Measurements from ENCODE around the gene PARD3B. TPM values are rescaled to one million over a fixed set of nuclear protein-coding genes. Genes with fewer than 3 reads are reported as not detected.

PARD3B gene
- total RNA-seq, 2 donors from 2014 or later: 14.7 to 25.0 TPM

DNA sequence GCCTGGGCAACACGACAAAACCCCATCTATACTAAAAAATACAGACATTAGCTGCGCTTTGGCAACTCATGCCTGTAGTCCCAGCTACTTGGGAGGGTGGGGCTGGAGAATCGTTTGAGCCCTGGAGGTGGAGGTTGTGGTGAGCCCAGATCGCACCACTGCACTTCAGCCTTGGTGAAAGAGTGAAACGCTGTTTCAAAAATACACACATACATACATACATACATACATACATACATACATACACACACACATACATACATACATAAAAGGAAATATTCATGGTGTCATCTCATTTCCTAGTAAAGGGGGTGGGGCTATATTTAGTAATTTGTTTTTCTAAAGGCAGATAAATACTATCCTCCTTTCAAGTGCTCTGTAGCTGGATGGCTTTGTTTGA lies 205.1 kb downstream of the PARD3B start:
- Histone ChIP-seq H3K9me3 (no peaks in the 10 kb centered on the region), H3K4me3 (no peak overlapping the region), H3K4me1 (replicated peaks) (no peaks in the 10 kb centered on the region), H3K27ac (no peak overlapping the region), H3K36me3 (no peaks in the 10 kb centered on the region), H3K27me3 (replicated peaks; ENCODE audit: insufficient read depth) (no peaks in the 10 kb centered on the region)
- WGBS: 92% methylated on average over 5 of the region's 5 CpGs
- intact Hi-C loops (cut with DNase I): no loop called here
- no peak for DNase-seq (ENCODE audit: low spot score)
- TF ChIP-seq CTCF (IDR thresholded peaks at IDR 0.05) (no peak), POLR2A (IDR thresholded peaks at IDR 0.05) (no peak), POLR2AphosphoS5 (IDR thresholded peaks at IDR 0.05) (no peak)

- DNase-seq (ENCODE audit: low spot score): no peak
- no peak for TF ChIP-seq CTCF (IDR thresholded peaks at IDR 0.05)
- TF ChIP-seq POLR2A (IDR thresholded peaks at IDR 0.05): no peak
- no peak for TF ChIP-seq POLR2AphosphoS5 (IDR thresholded peaks at IDR 0.05)
- H3K9me3 ChIP-seq: no peaks in the 10 kb centered on the region
- no peaks in the 10 kb centered on the region for H3K27me3 ChIP-seq (replicated peaks; ENCODE audit: insufficient read depth)
- no peaks in the 10 kb centered on the region for H3K4me1 ChIP-seq (replicated peaks)
- H3K27ac ChIP-seq: no peak overlapping the region
- H3K4me3 ChIP-seq: no peak overlapping the region
- H3K36me3 ChIP-seq: no peaks in the 10 kb centered on the region
- intact Hi-C loops (cut with DNase I): no loop called here
Measured at GRCh38 chr2:204751472-204751871, 206.2 kb downstream of the PARD3B start.

DNA sequence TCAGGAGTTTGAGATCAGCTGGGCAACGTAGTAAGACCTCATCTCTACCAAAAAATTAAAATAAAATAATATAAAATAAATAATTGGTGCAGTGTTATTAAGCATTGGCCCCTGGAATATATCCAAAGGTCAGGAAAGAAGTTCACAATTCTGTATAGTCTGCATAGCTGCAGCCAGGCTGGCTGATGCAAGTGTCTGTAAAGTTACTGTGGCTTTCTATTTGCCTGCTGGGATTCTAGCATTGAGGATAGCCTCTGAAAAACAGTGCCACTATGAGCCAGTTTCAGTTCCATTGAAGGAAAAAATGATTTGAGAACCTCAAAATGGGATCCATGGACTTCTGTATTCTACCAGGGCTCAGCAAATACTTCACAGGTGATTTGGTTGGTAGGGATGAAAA lies 208.6 kb downstream of the PARD3B start:
- no peak overlapping the region for H3K4me3 ChIP-seq
- H3K27ac ChIP-seq: no peak overlapping the region
- H3K36me3 ChIP-seq: no peaks in the 10 kb centered on the region
- H3K4me1 ChIP-seq (replicated peaks): no peaks in the 10 kb centered on the region
- intact Hi-C loops (cut with DNase I): no loop called here
- DNase-seq (ENCODE audit: low spot score): no peak
- TF ChIP-seq POLR2A (IDR thresholded peaks at IDR 0.05) (no peak), CTCF (IDR thresholded peaks at IDR 0.05) (no peak), POLR2AphosphoS5 (IDR thresholded peaks at IDR 0.05) (no peak)
- H3K9me3 ChIP-seq: no peaks in the 10 kb centered on the region
- WGBS: 93% methylated on average over 1 of the region's 1 CpG
- no peaks in the 10 kb centered on the region for H3K27me3 ChIP-seq (replicated peaks; ENCODE audit: insufficient read depth)

DNA sequence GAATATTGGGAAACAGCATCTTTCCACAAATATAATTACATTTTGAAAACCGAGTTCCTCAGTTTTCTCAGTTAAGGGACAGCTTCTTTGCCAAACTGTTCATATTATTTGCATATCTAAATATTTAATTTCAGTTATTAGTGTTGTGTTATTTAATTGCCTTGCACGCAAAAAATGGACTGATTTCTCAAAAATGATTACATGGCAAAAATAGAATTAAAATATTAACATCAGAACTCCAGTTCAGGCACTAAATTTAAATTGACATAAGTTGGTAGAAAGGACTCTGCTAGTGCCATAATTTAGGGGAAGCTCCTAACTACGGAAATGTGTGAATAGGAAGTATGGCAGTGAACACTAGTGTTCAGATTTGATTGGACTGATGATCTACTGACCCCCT lies 209.6 kb downstream of the PARD3B start:
- Histone ChIP-seq H3K4me3 (no peak overlapping the region), H3K36me3 (no peaks in the 10 kb centered on the region), H3K9me3 (no peaks in the 10 kb centered on the region), H3K27ac (no peak overlapping the region), H3K27me3 (replicated peaks; ENCODE audit: insufficient read depth) (no peaks in the 10 kb centered on the region), H3K4me1 (replicated peaks) (no peaks in the 10 kb centered on the region)
- intact Hi-C loops (cut with DNase I): no loop called here
- 90% methylated on average over 3 of the region's 3 CpGs for WGBS
- DNase-seq (ENCODE audit: low spot score): no peak
- no peak for TF ChIP-seq POLR2AphosphoS5 (IDR thresholded peaks at IDR 0.05)
- TF ChIP-seq CTCF (IDR thresholded peaks at IDR 0.05): no peak
- TF ChIP-seq POLR2A (IDR thresholded peaks at IDR 0.05): no peak

GRCh38 chr2:204763974-204764703 lies 218.9 kb downstream of the PARD3B start:
- intact Hi-C loops (cut with DNase I): no loop called here
- Histone ChIP-seq H3K4me3 (no peak overlapping the region), H3K27me3 (replicated peaks; ENCODE audit: insufficient read depth) (no peaks in the 10 kb centered on the region), H3K36me3 (no peaks in the 10 kb centered on the region), H3K9me3 (no peaks in the 10 kb centered on the region), H3K4me1 (replicated peaks) (no peaks in the 10 kb centered on the region), H3K27ac (no peak overlapping the region)
- WGBS: 80% methylated on average over 4 of the region's 4 CpGs
- no peak for TF ChIP-seq CTCF (IDR thresholded peaks at IDR 0.05)
- TF ChIP-seq POLR2AphosphoS5 (IDR thresholded peaks at IDR 0.05): no peak
- TF ChIP-seq POLR2A (IDR thresholded peaks at IDR 0.05): no peak
- DNase-seq (ENCODE audit: low spot score): no peak

All from prostate gland (tissue), 2 donors.